Activated CD4-positive, alpha-beta T cell treated with anti-CD3 and anti-CD28 coated beads, Interleukin-2, amount 10 ng/mL, durations not matched to agents 24 days and 14 days (primary cell): ENCODE measurements around the gene RXRA. TPM values are rescaled to one million over a fixed set of nuclear protein-coding genes. Genes with fewer than 3 reads are reported as not detected.

Experiments used
- DNase-seq: peaks from one replicate; pipeline ENCODE4 v3.0.0; 2022
- H3K27ac Mint-ChIP-seq: one replicate; pipeline ENCODE4 v1.8.0; 2022; ENCODE audit warnings: mild to moderate bottlenecking, mixed read lengths
- H3K27me3 Mint-ChIP-seq: one replicate; pipeline ENCODE4 v1.8.0; 2022; ENCODE audit warnings: mixed read lengths
- H3K36me3 Mint-ChIP-seq: one replicate; pipeline ENCODE4 v1.8.0; 2022; ENCODE audit warnings: low read depth, mild to moderate bottlenecking, mixed read lengths
- H3K4me1 Mint-ChIP-seq: one replicate; pipeline ENCODE4 v1.8.0; 2021; ENCODE audit warnings: mixed read lengths
- H3K4me3 Mint-ChIP-seq: one replicate; pipeline ENCODE4 v1.8.0; 2022; ENCODE audit warnings: mild to moderate bottlenecking, moderate library complexity, mixed read lengths
- H3K9me3 Mint-ChIP-seq: one replicate; pipeline ENCODE4 v1.8.0; 2021; ENCODE audit warnings: mixed read lengths
- intact Hi-C: fragments of 100-400 bp; cut with micrococcal nuclease; formaldehyde crosslinking; loops from one replicate; pipeline ENCODE4 v1.15.1; 2023
- total RNA-seq: library from RNA; stranded (reverse); gene quantifications from 2 replicates; pipeline ENCODE4 v1.2.3, GENCODE V29; 2022

Gene RXRA
- total RNA-seq, 1 donor from 2014 or later = 4.8 TPM

GRCh38 chr9:134359493-134360179 is 33.4 kb downstream of the RXRA start:
- no peak for DNase-seq
- intact Hi-C loops = no loop called here
- no peak overlapping the region for H3K4me3 Mint-ChIP-seq
- H3K27ac Mint-ChIP-seq = no peak overlapping the region
- H3K36me3 Mint-ChIP-seq = no peaks in the 10 kb centered on the region
- H3K27me3 Mint-ChIP-seq = no peaks in the 10 kb centered on the region
- no peaks in the 10 kb centered on the region for H3K4me1 Mint-ChIP-seq
- H3K9me3 Mint-ChIP-seq = no peaks in the 10 kb centered on the region

GRCh38 chr9:134360180-134360759 is 34.0 kb downstream of the RXRA start:
- Mint-ChIP-seq H3K27me3 (no peaks in the 10 kb centered on the region), H3K9me3 (no peaks in the 10 kb centered on the region), H3K36me3 (no peaks in the 10 kb centered on the region), H3K27ac (no peak overlapping the region), H3K4me1 (no peaks in the 10 kb centered on the region), H3K4me3 (no peak overlapping the region)
- no peak for DNase-seq
- intact Hi-C loops = no loop called here

GRCh38 chr9:134360897-134361296 is 34.6 kb downstream of the RXRA start:
- no peaks in the 10 kb centered on the region for H3K9me3 Mint-ChIP-seq
- no peak overlapping the region for H3K4me3 Mint-ChIP-seq
- H3K27ac Mint-ChIP-seq = no peak overlapping the region
- H3K27me3 Mint-ChIP-seq = no peaks in the 10 kb centered on the region
- no peak for DNase-seq
- H3K4me1 Mint-ChIP-seq = no peaks in the 10 kb centered on the region
- intact Hi-C loops = no loop called here
- no peaks in the 10 kb centered on the region for H3K36me3 Mint-ChIP-seq

DNA sequence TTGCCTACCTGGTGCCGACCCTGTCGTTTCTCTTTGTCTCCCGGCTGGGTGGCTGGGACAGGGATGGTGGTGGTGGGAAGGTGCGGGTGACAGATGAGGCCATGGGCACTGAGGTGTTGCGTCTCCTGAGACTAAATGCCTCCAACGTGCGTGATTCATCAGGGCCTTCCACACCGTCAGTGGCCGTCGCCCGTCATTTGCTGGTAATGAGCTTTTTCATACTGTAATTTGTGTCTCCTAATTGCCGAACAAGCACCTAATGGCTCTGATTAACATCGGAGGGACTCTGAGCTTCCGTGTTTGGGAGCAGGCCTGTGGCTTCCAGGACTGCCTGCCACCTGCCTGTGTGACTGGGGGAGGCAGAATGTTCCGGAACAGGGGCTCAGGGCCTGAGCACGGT is 35.2 kb downstream of the RXRA start:
- Mint-ChIP-seq H3K9me3 (no peaks in the 10 kb centered on the region), H3K27ac (no peak overlapping the region), H3K36me3 (no peaks in the 10 kb centered on the region), H3K4me3 (no peak overlapping the region), H3K4me1 (no peaks in the 10 kb centered on the region), H3K27me3 (no peaks in the 10 kb centered on the region)
- intact Hi-C loops = no loop called here
- no peak for DNase-seq

GRCh38 chr9:134361843-134362414 is 35.7 kb downstream of the RXRA start:
- H3K4me3 Mint-ChIP-seq = no peak overlapping the region
- intact Hi-C loops = no loop called here
- no peaks in the 10 kb centered on the region for H3K9me3 Mint-ChIP-seq
- no peaks in the 10 kb centered on the region for H3K36me3 Mint-ChIP-seq
- H3K27ac Mint-ChIP-seq = no peak overlapping the region
- H3K4me1 Mint-ChIP-seq = no peaks in the 10 kb centered on the region
- H3K27me3 Mint-ChIP-seq = no peaks in the 10 kb centered on the region
- DNase-seq = no peak

GRCh38 chr9:134363450-134363849 is 37.2 kb downstream of the RXRA start:
- Mint-ChIP-seq H3K27ac (no peak overlapping the region), H3K9me3 (no peaks in the 10 kb centered on the region), H3K36me3 (no peaks in the 10 kb centered on the region), H3K27me3 (no peaks in the 10 kb centered on the region), H3K4me1 (no peaks in the 10 kb centered on the region), H3K4me3 (no peak overlapping the region)
- no peak for DNase-seq
- intact Hi-C loops = no loop called here

DNA sequence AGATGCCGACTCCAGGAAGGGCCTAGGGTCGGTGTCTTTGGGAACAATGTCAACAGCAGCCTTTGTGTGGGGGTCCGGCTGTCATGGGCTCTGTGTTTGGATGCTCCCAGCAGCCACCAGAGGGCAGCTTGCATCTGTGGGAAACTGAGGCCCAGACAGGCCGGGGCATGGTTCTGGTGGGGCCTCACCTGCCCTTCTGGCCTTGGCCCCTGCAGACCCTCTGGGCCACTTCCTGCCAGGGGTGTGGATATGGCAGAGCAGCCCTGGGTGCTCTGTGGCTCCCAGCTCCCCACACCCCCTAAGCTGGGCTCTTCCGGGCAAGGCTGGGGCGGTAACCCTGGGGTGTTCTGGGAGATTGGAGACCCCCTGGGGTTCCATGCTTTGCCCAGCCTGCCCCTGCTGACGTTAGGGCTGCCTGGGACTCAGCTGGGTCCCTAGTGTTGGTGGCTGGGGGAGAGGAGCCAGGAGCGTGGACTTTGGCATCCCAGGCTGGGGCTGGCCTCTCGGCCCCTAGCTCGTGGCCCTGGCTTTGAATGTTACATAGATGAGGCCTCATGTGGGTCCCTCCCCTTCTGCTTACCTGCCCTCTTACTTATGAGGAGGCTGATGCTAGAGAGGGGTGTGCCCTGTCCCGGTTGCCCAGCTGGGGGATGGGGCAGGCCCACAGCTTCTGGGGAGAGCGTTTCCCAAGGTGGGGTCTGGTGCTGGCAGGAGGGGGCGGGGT is 38.3 kb downstream of the RXRA start:
- no peak overlapping the region for H3K27ac Mint-ChIP-seq
- intact Hi-C loops = loop anchor here (2.0 kb wide), 1 partner anchor 78 kb away; no protein-coding TSS in a partner anchor

GRCh38 chr9:134365115-134365596 is 38.9 kb downstream of the RXRA start:
- Mint-ChIP-seq H3K27me3 (no peaks in the 10 kb centered on the region), H3K9me3 (no peaks in the 10 kb centered on the region), H3K27ac (peak overlapping the region; percentile 9), H3K4me1 (no peaks in the 10 kb centered on the region), H3K36me3 (no peaks in the 10 kb centered on the region), H3K4me3 (no peak overlapping the region)
- intact Hi-C loops = loop anchor here (2.0 kb wide), 1 partner anchor 78 kb away; no protein-coding TSS in a partner anchor
- DNase-seq = no peak

More for the DNA sequence above, 38.3 kb downstream of the RXRA start:
- Mint-ChIP-seq H3K36me3 (no peaks in the 10 kb centered on the region), H3K4me3 (no peak overlapping the region), H3K27me3 (no peaks in the 10 kb centered on the region), H3K9me3 (no peaks in the 10 kb centered on the region), H3K4me1 (no peaks in the 10 kb centered on the region)
- DNase-seq = no peak

DNA sequence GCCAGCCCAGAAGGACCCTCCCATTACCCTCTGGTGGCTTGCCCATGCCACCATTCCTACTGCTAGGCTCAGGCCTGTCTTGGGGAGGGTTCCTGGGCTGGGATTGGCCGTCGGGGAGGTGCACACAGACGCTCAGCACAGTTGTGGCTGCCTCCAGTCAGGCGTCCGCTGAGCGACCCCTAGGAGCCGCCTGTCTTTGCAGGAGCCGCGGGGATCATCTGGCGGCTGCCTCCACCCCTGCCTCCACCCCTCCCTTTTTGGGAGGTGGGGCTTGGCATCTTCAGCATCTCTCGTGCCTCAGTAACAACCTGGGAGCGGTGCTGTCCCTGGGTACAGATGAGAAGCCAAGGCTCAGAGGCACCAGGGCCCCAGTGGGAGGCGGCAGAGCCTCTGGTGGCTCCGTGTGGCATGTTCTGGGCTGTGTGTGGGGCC is 39.6 kb downstream of the RXRA start:
- Mint-ChIP-seq H3K9me3 (no peaks in the 10 kb centered on the region), H3K27ac (no peak overlapping the region), H3K4me3 (no peak overlapping the region), H3K27me3 (no peaks in the 10 kb centered on the region), H3K36me3 (no peaks in the 10 kb centered on the region), H3K4me1 (no peaks in the 10 kb centered on the region)
- DNase-seq = no peak
- intact Hi-C loops = loop anchor here (2.0 kb wide), 1 partner anchor 77 kb away; no protein-coding TSS in a partner anchor

GRCh38 chr9:134366223-134367031 is 40.2 kb downstream of the RXRA start:
- no peaks in the 10 kb centered on the region for H3K4me1 Mint-ChIP-seq
- DNase-seq = no peak

GRCh38 chr9:134367061-134367460 is 40.8 kb downstream of the RXRA start:
- Mint-ChIP-seq H3K9me3 (no peaks in the 10 kb centered on the region), H3K27me3 (no peaks in the 10 kb centered on the region), H3K4me3 (no peak overlapping the region), H3K4me1 (no peaks in the 10 kb centered on the region), H3K36me3 (no peaks in the 10 kb centered on the region), H3K27ac (no peak overlapping the region)
- no peak for DNase-seq
- intact Hi-C loops = no loop called here

More at GRCh38 chr9:134366223-134367031, 40.2 kb downstream of the RXRA start:
- Mint-ChIP-seq H3K36me3 (no peaks in the 10 kb centered on the region), H3K4me3 (no peak overlapping the region), H3K27ac (no peak overlapping the region), H3K9me3 (no peaks in the 10 kb centered on the region), H3K27me3 (no peaks in the 10 kb centered on the region)
- intact Hi-C loops = no loop called here

DNA sequence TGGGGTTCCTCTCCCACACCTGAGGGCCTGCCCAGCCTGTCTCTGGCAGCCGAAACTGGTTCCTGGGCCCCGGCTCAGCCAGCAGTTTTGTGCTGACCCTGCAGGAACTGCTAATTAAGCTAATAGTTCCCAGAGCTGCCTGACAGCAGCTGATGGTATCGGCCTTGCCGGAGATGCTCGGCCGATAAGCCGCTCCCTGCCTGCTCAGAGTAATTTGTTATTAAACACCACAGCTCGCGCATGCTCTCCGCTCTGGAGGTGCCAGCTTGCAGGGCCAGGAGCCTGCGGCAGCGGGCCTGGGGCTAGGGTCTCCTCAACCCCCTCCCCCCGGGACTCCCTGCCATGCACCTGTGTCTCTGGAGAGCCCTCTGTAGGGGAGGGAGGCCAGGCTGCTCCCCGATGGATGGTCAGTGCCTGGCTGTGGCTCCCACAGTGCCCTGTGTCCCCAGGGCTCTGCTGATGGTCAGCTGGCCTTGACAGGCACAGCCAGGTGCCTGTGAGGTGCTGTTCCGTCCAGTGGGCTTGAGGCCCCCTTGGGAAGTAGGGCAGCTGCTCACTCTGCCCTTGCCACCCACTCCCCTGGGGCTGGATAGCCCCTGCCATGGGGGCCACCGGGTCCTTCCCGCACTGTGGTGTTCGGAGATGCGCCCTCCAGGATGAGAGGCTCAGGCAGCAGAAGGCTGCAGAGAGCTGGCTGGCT is 41.7 kb downstream of the RXRA start:
- Mint-ChIP-seq H3K27me3 (no peaks in the 10 kb centered on the region), H3K27ac (no peak overlapping the region), H3K36me3 (no peaks in the 10 kb centered on the region), H3K4me1 (no peaks in the 10 kb centered on the region), H3K4me3 (no peak overlapping the region), H3K9me3 (no peaks in the 10 kb centered on the region)
- no peak for DNase-seq
- intact Hi-C loops = no loop called here

GRCh38 chr9:134368571-134368970 is 42.3 kb downstream of the RXRA start:
- Mint-ChIP-seq H3K27ac (no peak overlapping the region), H3K9me3 (no peaks in the 10 kb centered on the region), H3K4me3 (no peak overlapping the region), H3K27me3 (no peaks in the 10 kb centered on the region), H3K36me3 (no peaks in the 10 kb centered on the region), H3K4me1 (no peaks in the 10 kb centered on the region)
- DNase-seq = no peak
- intact Hi-C loops = no loop called here
